ENCODE measurements around the gene BRCA2. TPM values are rescaled to one million over a fixed set of nuclear protein-coding genes. Genes with fewer than 3 reads are reported as not detected.

BRCA2 gene
- total RNA-seq, 1 experiment from 2014 or later, result 16.8 TPM

GRCh38 chr13:32409561-32410421 is 94.5 kb downstream of the BRCA2 start:
- H3K27ac ChIP-seq (ENCODE audit: low read length), result no peak overlapping the region
- H3K36me3 ChIP-seq (ENCODE audit: low read depth, low read length), result no peaks in the 10 kb centered on the region
- DNase-seq, result no peak
- ATAC-seq, result no peak
- no peak overlapping the region for H3K9ac ChIP-seq (ENCODE audit: low read length)
- no TSS peak for BruUV-seq (replicated peaks)
- H3K4me3 ChIP-seq (ENCODE audit: low read length), result no peak overlapping the region
- no peaks in the 10 kb centered on the region for H3K27me3 ChIP-seq (ENCODE audit: low read length)
- no peaks in the 10 kb centered on the region for H4K20me1 ChIP-seq (ENCODE audit: low read length)
- no peak overlapping the region for H2AFZ ChIP-seq (ENCODE audit: low read length)
- no peaks in the 10 kb centered on the region for H3K9me3 ChIP-seq (ENCODE audit: low read length)
- no peaks in the 10 kb centered on the region for H3K9me2 ChIP-seq (replicated peaks; ENCODE audit: low read length)
- no peak overlapping the region for H3K4me2 ChIP-seq (ENCODE audit: low read length)
- TF ChIP-seq EZH2 (IDR thresholded peaks at IDR 0.05; ENCODE audit: low read length, unreplicated experiment) (no peak), EZH2phosphoT487 (IDR thresholded peaks at IDR 0.05; ENCODE audit: borderline replicate concordance, low read length) (no peak), CTCF (conservative IDR thresholded peaks at IDR 0.05; ENCODE audit: low read depth, low read length) (no peak)
- no peaks in the 10 kb centered on the region for H3K4me1 ChIP-seq (ENCODE audit: insufficient read depth, low read length)
- ChIA-PET CTCF (no interaction called here), POLR2A (ENCODE audit: unreplicated experiment) (no interaction called here)
- intact Hi-C loops (cut with micrococcal nuclease), result loop anchor here (10.0 kb wide), 1 partner anchor 245 kb away; no protein-coding TSS in a partner anchor
- H3K79me2 ChIP-seq (ENCODE audit: low read length), result no peaks in the 10 kb centered on the region
- no peaks in the 10 kb centered on the region for H3F3A ChIP-seq (ENCODE audit: low read length, unreplicated experiment)

- Histone ChIP-seq H3K27me3 (ENCODE audit: low read length) (no peaks in the 10 kb centered on the region), H3K4me3 (ENCODE audit: low read length) (no peak overlapping the region)
- no peak for ATAC-seq
These were observed 98.0 kb downstream of the BRCA2 start for GRCh38 chr13:32413284-32413683.

More at GRCh38 chr13:32413284-32413683, 98.0 kb downstream of the BRCA2 start:
- ChIA-PET POLR2A (ENCODE audit: unreplicated experiment) (no interaction called here), CTCF (interaction anchor here (0.6 kb wide), 1 partner anchor 249 kb away, joined by 4 read pairs; no protein-coding TSS in a partner anchor)
- Histone ChIP-seq H3K27ac (ENCODE audit: low read length) (no peak overlapping the region), H3K4me1 (ENCODE audit: insufficient read depth, low read length) (no peaks in the 10 kb centered on the region), H3K36me3 (ENCODE audit: low read depth, low read length) (no peaks in the 10 kb centered on the region), H4K20me1 (ENCODE audit: low read length) (no peaks in the 10 kb centered on the region), H3K9me3 (ENCODE audit: low read length) (no peaks in the 10 kb centered on the region), H2AFZ (ENCODE audit: low read length) (no peak overlapping the region), H3K79me2 (ENCODE audit: low read length) (no peaks in the 10 kb centered on the region), H3K9me2 (replicated peaks; ENCODE audit: low read length) (no peaks in the 10 kb centered on the region), H3F3A (ENCODE audit: low read length, unreplicated experiment) (no peaks in the 10 kb centered on the region), H3K9ac (ENCODE audit: low read length) (no peak overlapping the region), H3K4me2 (ENCODE audit: low read length) (no peak overlapping the region)
- intact Hi-C loops (cut with micrococcal nuclease), result loop anchor here (10.0 kb wide), 1 partner anchor 248 kb away; no protein-coding TSS in a partner anchor
- no peak for TF ChIP-seq EZH2 (IDR thresholded peaks at IDR 0.05; ENCODE audit: low read length, unreplicated experiment)
- no peak for TF ChIP-seq CTCF (conservative IDR thresholded peaks at IDR 0.05; ENCODE audit: low read depth, low read length)
- no peak for TF ChIP-seq EZH2phosphoT487 (IDR thresholded peaks at IDR 0.05; ENCODE audit: borderline replicate concordance, low read length)
- BruUV-seq (replicated peaks), result no TSS peak
- no peak for DNase-seq

Measured in PC-3 (cell line).